Measurements from ENCODE around the gene MRPS34.

MRPS34 gene

GRCh38 chr16:1727651-1728624 is 45.0 kb downstream of the MRPS34 start:
- no peak for DNase-seq (ENCODE audit: low read depth in 2 of 2)

- DNase-seq (ENCODE audit: low read depth in 2 of 2) = no peak
Observed at GRCh38 chr16:1726661-1727502, 46.1 kb downstream of the MRPS34 start.

GRCh38 chr16:1724491-1724890 is 48.4 kb downstream of the MRPS34 start:
- DNase-seq (ENCODE audit: low read depth in 2 of 2) = no peak

GRCh38 chr16:1723450-1724147 is 49.3 kb downstream of the MRPS34 start:
- DNase-seq (ENCODE audit: low read depth in 2 of 2) = peak in 1 of 2 donors; percentile 28
